Neuron (in vitro differentiated cells): ENCODE measurements around the gene ZNF468.
"Not testable (repeated sequence)": the region's sequence is repeated elsewhere in the genome, so short reads cannot be mapped to it uniquely, and the experiment has no call there.

Experiments used
- H2AFZ ChIP-seq: one replicate; pipeline ENCODE4 v1.6.1; 2013; ENCODE audit warnings: low read depth, mild to moderate bottlenecking, inconsistent platforms, low read length, moderate library complexity
- H3K27me3 ChIP-seq: one replicate; pipeline ENCODE4 v1.6.1; 2013; ENCODE audit warnings: low read length; ENCODE audit not compliant: insufficient read depth
- H3K36me3 ChIP-seq: one replicate; pipeline ENCODE4 v1.6.1; 2013; ENCODE audit warnings: low read length; ENCODE audit not compliant: insufficient read depth
- H3K4me1 ChIP-seq: one replicate; pipeline ENCODE4 v1.6.1; 2013; ENCODE audit warnings: low read length; ENCODE audit not compliant: insufficient read depth
- H3K4me3 ChIP-seq: 2 replicates; pipeline ENCODE4 v1.5.1; 2013; ENCODE audit warnings: mild to moderate bottlenecking, low read length, moderate library complexity
- H3K9me3 ChIP-seq: one replicate; pipeline ENCODE4 v1.6.1; 2013; ENCODE audit warnings: low read length

Gene ZNF468

DNA sequence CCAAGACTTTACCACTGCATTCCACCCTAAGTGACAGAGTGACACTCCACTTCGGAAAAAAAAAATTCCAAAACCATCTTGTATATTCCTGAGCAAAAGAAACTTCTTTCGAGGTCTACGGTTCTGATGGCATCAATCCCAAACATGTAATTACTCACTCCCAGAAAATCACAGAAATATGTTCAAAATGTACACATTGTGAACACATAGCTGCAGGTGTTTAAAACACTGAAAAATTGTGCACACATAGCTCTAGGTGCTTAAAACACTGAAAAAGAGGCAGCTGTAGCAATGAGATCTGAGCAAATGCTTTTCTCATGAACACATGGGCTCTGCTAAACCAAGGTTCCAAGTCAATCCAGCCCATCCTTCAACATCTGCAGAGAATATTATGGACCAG is 14.0 kb upstream of the ZNF468 start:
- Histone ChIP-seq H3K4me3 (no peak overlapping the region), H2AFZ (no peak overlapping the region), H3K9me3 (peaks cover 4% of the 10 kb centered on the region), H3K36me3 (no peaks in the 10 kb centered on the region), H3K4me1 (no peaks in the 10 kb centered on the region), H3K27me3 (no peaks in the 10 kb centered on the region)

DNA sequence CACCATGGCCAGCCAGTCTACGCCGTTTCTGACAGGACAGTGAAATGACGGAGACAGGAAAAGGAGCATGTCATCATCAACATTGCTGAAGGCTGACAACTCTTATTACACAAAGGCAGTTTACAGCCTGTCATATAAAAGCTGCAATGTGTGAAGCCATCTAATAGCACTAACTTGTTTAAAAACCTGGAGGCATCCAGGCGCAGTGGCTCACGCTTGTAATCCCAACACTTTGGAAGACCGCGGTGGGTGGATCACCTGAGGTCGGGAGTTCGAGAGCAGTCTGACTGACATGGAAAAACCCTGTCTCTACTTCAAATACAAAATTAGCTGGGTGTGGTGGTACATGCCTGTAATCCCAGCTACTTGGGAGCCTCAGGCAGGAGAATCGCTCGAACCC is 10.6 kb upstream of the ZNF468 start:
- H3K9me3 ChIP-seq, H3K4me3 ChIP-seq, H3K4me1 ChIP-seq, H3K36me3 ChIP-seq, H2AFZ ChIP-seq, H3K27me3 ChIP-seq: not testable (repeated sequence)

DNA sequence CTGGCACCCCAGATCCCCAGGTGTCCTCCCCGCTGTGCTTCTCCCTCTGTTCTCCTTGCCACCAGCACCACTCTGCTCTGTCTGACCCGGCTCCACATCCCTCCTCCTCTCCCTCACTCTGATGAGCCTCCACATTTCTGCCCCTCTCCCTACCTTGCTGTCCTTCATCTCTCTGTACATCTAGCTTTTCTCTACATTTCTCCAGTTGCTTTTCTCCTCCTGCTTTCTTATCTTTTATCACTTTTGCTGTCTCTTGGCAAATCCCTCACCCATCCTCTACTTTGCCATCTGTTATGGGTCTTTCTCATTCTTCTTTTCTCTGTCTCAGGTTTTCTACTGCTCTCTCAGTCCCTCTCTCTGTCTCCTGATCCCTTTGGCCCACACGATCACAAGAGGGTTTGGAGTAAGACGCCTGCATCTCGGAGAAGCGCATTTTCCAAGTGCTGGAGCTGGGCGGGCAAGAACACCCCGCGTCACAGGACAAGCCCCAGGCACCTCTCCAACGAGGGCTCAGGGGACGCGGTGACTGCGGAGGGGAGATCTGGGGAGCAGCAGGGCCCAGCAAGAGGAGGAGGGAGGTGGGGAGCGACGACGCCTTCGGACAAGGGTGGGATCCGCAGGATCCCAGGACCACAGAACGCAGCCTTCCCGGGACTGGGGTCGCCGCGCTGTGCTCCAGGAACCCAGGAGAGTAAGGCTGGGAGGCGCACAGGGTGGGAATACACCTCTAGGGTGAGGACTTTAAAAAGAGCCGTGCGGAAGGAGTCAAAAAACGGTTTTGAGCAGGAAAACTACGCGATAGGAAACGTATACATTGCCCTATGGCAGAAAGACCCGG is 660 bp downstream of the ZNF468 start:
- Histone ChIP-seq H3K4me3 (peak overlapping the region; percentile 90), H3K36me3 (peaks cover 11% of the 10 kb centered on the region), H2AFZ (peak overlapping the region; percentile 94)
- H3K4me1 ChIP-seq, H3K27me3 ChIP-seq, H3K9me3 ChIP-seq: not testable (repeated sequence)

DNA sequence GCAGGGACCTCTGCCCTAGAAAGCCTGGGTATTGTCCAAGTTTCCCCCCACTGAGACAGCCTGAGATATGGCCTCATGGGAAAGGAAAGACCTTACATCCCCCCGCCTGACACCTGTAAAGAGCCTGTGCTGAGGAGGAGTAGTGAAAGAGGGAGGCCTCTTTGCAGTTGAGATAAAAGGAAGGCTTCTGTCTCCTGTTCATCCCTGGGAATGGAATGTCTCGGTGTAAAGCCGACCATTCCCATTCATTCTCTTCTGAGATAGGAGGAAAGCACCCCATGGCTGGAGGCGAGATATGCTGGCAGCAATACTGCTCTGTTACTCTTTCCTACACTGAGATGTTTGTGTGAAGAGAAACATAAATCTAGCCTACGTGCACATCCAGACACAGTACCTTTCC is 10.1 kb downstream of the ZNF468 start:
- Histone ChIP-seq H3K36me3 (peaks cover 78% of the 10 kb centered on the region), H3K9me3 (peaks cover 43% of the 10 kb centered on the region)
- not testable (repeated sequence) for H3K4me3 ChIP-seq

DNA sequence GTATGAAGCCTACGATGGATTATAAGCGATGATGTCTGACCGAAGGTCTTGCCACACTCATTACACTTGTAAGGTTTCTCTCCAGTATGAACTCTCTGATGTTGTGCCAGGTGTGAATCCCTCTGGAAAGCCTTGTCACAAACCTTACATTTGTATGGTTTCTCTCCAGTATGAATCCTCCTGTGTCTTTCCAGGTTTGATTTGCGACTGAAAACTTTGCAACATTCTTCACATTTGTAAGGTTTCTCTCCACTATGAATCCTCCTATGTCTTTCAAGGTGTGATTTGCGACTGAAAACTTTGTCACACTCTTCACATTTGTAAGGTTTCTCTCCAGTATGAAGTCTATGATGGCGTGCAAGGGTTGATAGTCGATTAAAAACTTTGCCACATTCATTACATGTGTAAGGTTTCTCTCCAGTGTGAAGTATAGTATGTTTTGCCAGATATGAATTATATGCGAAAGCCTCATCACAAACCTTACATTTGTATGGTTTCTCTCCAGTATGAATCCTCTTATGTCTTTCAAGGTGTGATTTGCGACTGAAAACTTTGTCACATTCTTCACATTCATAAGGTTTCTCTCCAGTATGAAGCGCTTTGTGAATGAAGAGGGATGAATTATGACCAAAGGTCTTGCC is 16.5 kb downstream of the ZNF468 start:
- not testable (repeated sequence) for H3K27me3 ChIP-seq, H2AFZ ChIP-seq, H3K4me3 ChIP-seq, H3K4me1 ChIP-seq
- peaks cover 67% of the 10 kb centered on the region for H3K9me3 ChIP-seq
- peaks cover 73% of the 10 kb centered on the region for H3K36me3 ChIP-seq

More for the DNA sequence above, 10.1 kb downstream of the ZNF468 start:
- not testable (repeated sequence) for H3K4me1 ChIP-seq, H3K27me3 ChIP-seq, H2AFZ ChIP-seq

DNA sequence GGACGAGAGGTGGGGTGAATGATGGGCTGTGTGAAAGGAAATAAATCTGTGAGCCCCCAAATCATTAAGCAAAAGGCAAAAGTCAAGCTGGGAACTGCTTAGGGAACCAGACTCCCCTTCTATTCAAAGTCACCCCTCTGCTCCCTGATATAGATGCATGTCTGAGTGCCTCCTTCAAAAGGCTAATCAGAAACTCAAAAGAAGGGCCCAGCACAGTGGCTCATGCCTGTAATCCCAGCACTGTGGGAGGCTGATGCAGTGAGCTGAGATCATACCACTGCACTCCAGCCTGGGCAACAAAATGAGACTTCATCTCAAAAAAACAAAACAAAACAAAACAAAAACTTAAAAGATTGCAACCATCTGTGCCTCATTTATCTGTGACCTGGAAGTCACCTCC is 23.1 kb downstream of the ZNF468 start:
- H3K4me3 ChIP-seq, H3K27me3 ChIP-seq, H2AFZ ChIP-seq, H3K4me1 ChIP-seq: not testable (repeated sequence)
- Histone ChIP-seq H3K9me3 (peaks cover 11% of the 10 kb centered on the region), H3K36me3 (peaks cover 11% of the 10 kb centered on the region)

DNA sequence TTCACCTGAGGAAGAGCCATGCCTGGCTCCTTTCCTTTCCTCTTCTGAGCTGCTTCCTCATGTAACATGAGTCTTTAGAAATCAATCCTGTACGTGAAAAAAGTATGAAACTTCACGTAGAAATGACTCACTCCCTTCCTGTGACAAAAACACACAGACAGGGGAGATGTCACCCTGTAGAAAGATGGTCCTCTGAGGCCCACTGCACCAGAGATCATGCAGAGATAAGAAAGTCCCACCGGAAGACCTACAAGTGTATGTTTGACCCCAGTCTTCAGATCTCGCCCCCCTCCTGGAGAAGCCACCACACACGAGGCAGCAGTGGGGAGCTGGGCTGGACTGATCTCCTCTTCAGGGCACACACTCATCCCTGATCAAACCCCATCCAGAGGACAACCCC is 23.9 kb downstream of the ZNF468 start:
- H3K36me3 ChIP-seq, H3K9me3 ChIP-seq, H2AFZ ChIP-seq, H3K4me3 ChIP-seq, H3K27me3 ChIP-seq, H3K4me1 ChIP-seq: not testable (repeated sequence)

DNA sequence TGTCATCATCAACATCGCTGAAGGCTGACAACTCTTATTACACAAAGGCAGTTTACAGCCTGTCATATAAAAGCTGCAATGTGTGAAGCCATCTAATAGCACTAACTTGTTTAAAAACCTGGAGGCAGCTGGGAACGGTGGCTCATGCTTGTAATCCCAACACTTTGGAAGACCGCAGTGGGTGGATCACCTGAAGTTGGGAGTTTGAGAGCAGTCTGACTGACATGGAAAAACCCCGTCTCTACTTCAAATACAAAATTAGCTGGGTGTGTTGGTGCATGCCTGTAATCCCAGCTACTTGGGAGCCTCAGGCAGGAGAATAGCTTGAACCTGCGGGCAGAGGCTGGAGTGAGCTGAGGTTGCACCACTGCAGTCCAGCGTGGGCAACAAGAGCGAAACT is 27.6 kb downstream of the ZNF468 start:
- H3K9me3 ChIP-seq, H3K36me3 ChIP-seq, H3K4me3 ChIP-seq, H2AFZ ChIP-seq, H3K27me3 ChIP-seq, H3K4me1 ChIP-seq: not testable (repeated sequence)

DNA sequence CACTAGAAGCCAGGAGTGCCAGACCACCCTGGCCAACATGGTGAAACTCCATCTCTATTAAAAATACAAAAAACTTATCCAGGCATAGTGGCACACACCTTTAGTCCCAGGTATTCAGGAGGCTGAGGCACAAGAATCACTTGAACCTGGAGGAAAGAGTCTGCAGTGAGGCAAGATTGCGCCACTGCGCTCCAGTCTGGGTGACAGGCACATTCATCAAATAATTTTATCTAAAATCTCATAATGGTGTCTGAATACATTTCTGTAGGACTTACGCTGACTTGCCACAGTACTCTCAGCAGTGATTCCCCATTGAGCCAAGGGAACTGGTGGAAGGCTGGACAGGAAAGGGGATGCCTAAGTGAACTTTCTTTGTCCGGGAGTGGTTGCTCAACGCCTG is 31.7 kb downstream of the ZNF468 start:
- Histone ChIP-seq H3K36me3 (no peaks in the 10 kb centered on the region), H3K4me1 (peaks cover under 1% of the 10 kb centered on the region), H2AFZ (no peak overlapping the region), H3K4me3 (no peak overlapping the region), H3K9me3 (peaks cover 1% of the 10 kb centered on the region), H3K27me3 (no peaks in the 10 kb centered on the region)

DNA sequence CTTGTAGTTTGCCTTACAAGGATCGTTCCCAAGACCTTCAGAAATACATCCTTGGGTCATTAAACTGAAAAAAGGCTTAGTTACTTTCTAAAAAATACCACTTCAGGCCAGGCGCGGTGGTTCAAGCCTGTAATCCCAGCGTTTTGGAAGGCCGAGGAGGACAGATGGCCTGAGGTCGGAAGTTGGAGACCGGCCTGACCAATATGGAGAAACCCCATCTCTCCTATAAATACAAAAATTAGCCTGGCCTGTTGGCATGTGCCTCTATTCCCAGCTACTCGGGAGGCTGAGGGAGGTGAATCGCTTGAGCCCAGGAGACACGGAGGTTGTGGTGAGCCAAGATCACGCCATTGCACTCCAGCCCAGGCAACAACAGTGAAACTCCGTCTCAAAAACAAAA is 33.7 kb downstream of the ZNF468 start:
- no peaks in the 10 kb centered on the region for H3K36me3 ChIP-seq
- H3K4me1 ChIP-seq, result peaks cover 2% of the 10 kb centered on the region

DNA sequence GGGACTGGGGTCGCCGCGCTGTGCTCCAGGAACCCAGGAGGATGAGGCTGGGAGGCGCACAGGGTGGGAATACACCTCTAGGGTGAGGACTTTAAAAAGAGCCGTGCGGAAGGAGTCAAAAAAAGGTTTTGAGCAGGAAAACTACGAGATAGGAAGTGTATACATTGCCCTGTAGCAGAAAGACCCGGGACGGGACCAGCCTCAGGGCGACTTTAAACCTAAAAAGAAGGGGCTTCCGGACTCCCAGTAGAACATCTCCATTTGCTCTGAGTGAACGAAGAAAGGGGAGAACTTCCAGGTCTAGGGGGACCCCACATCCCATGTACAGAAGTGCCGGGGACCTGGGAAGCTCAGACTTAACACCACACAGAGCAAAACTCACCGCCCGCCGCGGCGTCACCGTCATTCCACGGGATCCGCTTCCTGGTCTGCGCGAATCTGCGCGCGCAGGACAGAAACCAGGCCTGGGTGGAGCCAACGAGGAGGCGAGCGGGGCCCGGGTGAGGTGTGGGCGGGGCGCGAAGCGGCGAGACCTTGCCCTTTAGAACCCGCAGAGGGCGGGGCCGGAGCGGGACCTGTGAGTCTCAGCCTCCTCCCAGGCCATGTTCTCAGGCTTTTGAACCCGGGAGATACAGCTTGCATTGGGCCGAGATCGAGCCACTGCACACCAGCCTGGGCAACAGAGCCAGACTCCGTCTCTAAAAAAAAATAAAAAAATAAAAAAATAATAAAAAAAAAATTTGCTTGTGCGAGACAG is 36.0 kb downstream of the ZNF468 start, which contains the start of gene ZNF28:
TSS of gene ZNF28 (minus strand) at position 430 of the 757 bp plus-strand sequence. CDS start 3,675 bp downstream, outside the sequence.
- H3K4me1 ChIP-seq, H3K9me3 ChIP-seq, H3K27me3 ChIP-seq, H3K36me3 ChIP-seq, H2AFZ ChIP-seq: not testable (repeated sequence)
- H3K4me3 ChIP-seq, result peak within 1 kb of the TSS; percentile 92

More for the DNA sequence above, 33.7 kb downstream of the ZNF468 start:
- H3K27me3 ChIP-seq, result no peaks in the 10 kb centered on the region
- H2AFZ ChIP-seq, result no peak overlapping the region
- H3K9me3 ChIP-seq, result peaks cover 1% of the 10 kb centered on the region
- no peak overlapping the region for H3K4me3 ChIP-seq

DNA sequence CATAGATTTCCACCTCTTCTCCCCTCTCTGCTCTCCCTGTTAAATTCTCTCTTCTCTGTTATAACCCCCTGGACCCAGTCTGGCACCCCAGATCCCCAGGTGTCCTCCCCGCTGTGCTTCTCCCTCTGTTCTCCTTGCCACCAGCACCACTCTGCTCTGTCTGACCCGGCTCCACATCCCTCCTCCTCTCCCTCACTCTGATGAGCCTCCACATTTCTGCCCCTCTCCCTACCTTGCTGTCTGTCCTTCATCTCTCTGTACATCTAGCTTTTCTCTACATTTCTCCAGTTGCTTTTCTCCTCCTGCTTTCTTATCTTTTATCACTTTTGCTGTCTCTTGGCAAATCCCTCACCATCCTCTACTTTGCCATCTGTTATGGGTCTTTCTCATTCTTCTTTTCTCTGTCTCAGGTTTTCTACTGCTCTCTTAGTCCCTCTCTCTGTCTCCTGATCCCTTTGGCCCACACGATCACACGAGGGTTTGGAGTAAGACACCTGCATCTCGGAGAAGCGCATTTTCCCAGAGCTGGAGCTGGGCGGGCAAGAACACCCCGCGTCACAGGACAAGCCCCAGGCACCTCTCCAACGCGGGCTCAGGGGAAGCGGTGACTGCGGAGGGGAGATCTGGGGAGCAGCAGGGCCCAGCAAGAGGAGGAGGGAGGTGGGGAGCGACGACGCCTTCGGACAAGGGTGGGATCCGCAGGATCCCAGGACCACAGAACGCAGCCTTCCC is 36.8 kb downstream of the ZNF468 start:
- peak overlapping the region; percentile 92 for H3K4me3 ChIP-seq
- H3K4me1 ChIP-seq, H3K9me3 ChIP-seq, H3K27me3 ChIP-seq, H3K36me3 ChIP-seq, H2AFZ ChIP-seq: not testable (repeated sequence)

DNA sequence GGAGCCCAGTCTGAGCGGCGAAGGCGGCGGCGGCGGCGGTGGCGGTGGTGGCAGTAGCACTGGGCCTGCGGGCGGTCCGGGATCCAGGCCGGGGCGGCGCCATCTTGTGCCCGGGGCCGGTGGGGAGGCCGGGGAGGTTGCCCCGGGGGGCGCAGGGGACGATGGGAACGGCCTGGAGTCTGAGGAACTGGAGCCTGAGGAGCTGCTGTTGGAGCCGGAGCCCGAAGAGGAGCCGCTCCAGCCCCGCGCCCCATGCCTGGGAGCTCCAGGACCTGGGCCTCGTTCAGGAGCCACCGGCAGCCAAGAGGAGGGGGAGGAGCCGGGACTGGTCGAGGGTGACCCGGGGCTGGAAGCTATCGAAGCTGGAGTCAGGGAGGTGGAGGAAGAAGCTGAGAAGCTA is 47.6 kb downstream of the ZNF468 start:
- no peak overlapping the region for H2AFZ ChIP-seq
- no peak overlapping the region for H3K4me3 ChIP-seq
- H3K4me1 ChIP-seq, result no peaks in the 10 kb centered on the region
- peaks cover 44% of the 10 kb centered on the region for H3K36me3 ChIP-seq
- H3K27me3 ChIP-seq, result no peaks in the 10 kb centered on the region
- H3K9me3 ChIP-seq, result peaks cover 32% of the 10 kb centered on the region
